GM12873 (cell line): ENCODE results near the gene COX7A1.

Experiments
- TF ChIP-seq, protein P1 (sequence below): IDR thresholded peaks from 2 replicates; pipeline ENCODE4 v1.5.1; 2012; ENCODE audit warnings: low read depth, mild to moderate bottlenecking, moderate library complexity, low read length, control low read depth; ENCODE audit not compliant: insufficient read depth; ENCODE audit errors: missing control alignments

The COX7A1 gene

DNA sequence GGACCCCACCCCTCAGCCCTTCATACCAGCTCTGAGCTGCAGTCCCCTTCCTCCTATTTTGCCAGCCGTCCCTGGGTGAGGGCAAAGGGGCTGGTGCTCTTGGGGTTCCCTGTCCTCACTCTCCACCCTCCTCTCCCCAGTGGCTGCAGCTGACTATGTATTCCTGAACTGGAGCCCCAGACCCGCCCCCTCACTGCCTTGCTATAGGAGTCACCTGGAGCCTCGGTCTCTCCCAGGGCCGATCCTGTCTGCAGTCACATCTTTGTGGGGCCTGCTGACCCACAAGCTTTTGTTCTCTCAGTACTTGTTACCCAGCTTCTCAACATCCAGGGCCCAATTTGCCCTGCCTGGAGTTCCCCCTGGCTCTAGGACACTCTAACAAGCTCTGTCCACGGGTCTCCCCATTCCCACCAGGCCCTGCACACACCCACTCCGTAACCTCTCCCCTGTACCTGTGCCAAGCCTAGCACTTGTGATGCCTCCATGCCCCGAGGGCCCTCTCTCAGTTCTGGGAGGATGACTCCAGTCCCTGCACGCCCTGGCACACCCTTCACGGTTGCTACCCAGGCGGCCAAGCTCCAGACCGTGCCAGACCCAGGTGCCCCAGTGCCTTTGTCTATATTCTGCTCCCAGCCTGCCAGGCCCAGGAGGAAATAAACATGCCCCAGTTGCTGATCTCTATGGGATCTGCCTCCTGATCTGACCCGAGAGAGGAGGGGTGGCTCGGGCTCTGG is 2.4 kb downstream of the COX7A1 start:
- TF ChIP-seq, protein P1, sequence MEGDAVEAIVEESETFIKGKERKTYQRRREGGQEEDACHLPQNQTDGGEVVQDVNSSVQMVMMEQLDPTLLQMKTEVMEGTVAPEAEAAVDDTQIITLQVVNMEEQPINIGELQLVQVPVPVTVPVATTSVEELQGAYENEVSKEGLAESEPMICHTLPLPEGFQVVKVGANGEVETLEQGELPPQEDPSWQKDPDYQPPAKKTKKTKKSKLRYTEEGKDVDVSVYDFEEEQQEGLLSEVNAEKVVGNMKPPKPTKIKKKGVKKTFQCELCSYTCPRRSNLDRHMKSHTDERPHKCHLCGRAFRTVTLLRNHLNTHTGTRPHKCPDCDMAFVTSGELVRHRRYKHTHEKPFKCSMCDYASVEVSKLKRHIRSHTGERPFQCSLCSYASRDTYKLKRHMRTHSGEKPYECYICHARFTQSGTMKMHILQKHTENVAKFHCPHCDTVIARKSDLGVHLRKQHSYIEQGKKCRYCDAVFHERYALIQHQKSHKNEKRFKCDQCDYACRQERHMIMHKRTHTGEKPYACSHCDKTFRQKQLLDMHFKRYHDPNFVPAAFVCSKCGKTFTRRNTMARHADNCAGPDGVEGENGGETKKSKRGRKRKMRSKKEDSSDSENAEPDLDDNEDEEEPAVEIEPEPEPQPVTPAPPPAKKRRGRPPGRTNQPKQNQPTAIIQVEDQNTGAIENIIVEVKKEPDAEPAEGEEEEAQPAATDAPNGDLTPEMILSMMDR: no peak

DNA sequence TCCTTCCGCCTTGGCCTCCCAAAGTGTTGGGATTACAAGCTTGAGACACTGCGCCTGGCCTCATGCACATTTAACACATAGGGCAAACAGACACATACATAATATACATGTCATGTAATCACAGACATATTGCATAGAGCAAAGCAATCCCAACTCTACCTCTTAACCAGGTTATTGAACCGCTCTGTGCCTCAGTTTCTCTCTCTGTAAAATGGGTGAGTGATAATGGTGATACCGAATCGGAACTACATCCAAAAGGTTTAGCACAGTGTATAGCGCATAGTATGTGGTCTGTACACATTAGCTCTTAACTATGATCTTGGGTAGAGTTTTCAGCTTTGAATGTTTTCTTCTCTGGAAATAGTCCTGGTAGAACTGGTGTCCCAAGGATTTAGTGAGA is 7.6 kb downstream of the COX7A1 start:
- TF ChIP-seq, protein P1: no peak

DNA sequence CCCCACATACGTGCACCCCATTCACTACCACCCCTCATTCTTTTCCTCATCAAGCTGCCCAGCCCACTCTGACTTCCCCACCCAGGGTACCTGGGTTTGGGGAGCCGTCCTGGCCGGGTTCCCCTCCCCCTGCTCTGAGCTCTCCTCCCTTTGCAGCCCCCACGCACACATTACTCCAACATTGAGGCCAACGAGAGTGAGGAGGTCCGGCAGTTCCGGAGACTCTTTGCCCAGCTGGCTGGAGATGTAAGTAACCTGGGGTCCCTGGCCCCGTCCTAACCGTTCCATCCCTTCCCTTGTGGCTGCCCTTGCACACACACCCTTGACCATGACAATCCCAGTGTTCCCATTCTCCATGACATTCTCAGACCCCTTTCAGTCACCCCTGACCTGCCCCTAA is 9.8 kb downstream of the COX7A1 start:
- TF ChIP-seq, protein P1: no peak

DNA sequence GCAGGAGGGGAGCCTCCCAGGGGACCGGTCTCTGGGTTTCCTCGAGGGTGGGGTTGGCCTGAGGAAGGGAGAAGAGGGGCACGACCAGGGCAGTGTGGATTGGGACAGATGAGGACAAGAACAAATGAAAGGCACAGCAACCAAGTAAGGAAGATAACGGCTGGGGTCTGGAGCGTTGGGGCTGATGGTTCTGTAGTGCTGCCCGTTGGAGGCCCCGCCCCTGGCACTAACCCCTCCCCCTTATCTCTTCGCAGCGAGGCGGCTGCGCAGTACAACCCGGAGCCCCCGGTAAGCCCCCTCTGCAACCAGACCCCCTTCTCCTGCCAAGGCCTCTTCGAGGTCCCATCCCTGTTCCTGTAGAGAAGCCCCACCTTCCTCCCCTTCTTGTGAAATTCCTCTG is 10.2 kb downstream of the COX7A1 start:
- TF ChIP-seq, protein P1: no peak

DNA sequence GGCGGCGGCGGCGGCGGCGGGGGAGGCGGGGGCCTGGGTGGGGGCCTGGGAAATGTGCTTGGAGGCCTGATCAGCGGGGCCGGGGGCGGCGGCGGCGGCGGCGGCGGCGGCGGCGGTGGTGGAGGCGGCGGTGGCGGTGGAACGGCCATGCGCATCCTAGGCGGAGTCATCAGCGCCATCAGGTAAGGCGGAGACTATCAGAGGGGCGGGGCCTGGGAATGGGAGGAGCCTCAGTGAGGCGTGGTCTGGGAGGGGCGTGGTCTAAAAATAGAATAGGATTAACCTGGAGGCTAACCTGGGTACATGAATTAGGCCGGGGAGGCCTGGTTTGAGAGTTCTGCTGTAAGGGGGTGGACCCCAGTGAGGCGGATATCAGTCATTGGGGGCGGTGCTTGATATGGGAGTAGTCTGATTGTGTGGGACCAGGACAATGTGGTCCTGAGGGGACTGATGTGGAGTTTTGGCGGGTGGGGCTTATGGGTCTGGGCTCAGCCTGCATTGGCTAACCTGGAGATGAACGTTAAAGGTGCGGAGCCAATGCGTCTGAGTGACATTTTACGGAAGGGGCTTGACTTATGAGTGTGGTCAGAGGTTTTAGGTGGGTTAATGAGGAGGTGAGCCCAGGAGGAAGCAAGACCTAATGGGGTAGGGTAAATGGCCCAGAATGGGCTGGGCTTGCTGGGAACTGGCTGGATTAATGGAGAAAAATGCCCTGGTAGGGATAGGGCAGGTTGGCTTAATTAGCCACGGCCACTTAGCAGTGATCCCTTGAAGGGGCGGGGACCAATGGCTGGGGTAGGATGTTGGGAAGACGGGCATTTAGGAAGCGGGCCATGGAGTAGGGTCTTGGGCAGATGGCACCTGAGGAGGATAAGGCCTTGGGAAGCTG is 11.0 kb downstream of the COX7A1 start:
- TF ChIP-seq, protein P1: no peak

DNA sequence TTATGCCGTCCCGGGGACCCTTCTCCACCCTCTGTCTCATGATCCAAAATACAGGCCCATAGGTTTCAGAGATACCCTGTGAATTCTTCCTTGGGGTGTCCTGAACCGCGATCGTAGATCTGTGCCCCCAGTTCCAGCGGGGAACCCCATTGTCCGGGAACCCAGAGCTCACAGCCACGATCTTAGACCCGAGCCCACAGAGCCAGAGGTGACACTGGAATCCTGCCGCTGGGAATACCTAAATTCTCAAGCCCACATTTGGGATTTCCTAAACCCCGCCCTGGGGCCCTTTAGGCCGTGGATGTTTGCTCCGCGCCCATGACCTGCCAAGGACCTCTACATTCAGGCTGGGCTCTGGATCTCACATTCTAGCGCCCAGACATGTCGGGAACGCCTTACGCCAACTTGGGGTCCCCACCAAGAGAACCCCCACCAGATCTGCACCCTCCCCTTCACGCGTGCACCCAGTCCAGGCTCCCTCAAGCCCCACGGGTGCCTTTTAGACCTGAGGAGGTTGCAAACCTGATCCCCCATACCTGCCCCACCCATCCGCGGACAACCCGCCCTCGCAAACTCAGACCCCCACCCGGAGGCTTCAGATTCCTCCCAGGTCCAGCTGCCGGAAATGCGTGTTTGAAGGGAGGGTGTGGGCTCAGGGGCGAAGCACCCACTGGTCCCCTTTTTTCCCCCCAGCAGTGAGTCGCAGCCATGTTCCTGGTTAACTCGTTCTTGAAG is 11.8 kb downstream of the COX7A1 start:
- TF ChIP-seq, protein P1: no peak
